ENCODE results near the gene MAN2A1.

DNA sequence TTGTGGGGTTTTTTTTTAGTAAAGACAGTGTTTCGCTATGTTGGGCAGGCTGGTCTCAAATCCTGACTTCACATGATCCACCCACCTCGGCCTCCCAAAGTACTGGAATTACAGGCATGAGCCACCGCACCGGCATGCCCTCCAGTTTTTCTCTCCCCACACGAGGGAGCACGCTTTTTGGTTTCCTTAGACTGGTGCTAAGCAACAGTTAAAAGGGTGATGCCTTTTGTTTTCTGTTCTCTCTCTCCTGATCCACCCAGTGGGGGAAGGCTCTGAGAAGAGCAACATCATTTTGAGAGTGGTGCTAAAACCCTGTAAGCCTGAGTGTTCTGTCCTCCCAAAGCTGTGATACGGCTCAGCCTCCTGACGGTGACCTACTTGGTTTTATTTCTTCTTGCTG is 146.6 kb downstream of the MAN2A1 start:
- TF ChIP-seq, protein P1, sequence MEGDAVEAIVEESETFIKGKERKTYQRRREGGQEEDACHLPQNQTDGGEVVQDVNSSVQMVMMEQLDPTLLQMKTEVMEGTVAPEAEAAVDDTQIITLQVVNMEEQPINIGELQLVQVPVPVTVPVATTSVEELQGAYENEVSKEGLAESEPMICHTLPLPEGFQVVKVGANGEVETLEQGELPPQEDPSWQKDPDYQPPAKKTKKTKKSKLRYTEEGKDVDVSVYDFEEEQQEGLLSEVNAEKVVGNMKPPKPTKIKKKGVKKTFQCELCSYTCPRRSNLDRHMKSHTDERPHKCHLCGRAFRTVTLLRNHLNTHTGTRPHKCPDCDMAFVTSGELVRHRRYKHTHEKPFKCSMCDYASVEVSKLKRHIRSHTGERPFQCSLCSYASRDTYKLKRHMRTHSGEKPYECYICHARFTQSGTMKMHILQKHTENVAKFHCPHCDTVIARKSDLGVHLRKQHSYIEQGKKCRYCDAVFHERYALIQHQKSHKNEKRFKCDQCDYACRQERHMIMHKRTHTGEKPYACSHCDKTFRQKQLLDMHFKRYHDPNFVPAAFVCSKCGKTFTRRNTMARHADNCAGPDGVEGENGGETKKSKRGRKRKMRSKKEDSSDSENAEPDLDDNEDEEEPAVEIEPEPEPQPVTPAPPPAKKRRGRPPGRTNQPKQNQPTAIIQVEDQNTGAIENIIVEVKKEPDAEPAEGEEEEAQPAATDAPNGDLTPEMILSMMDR (IDR thresholded peaks at IDR 0.05 in 2 of 3, conservative IDR thresholded peaks at IDR 0.05 in 1 of 3; ENCODE audit: borderline replicate concordance in 1 of 3, insufficient read depth in 1 of 3, low read depth in 2 of 3, low read length in 2 of 3) = no peak
- TF ChIP-seq YY1 (IDR thresholded peaks at IDR 0.05; ENCODE audit: extremely low read depth, insufficient replicate concordance, low read depth, low read length) (no peak), POLR2A (IDR thresholded peaks at IDR 0.05; ENCODE audit: borderline replicate concordance, extremely low read depth, insufficient read depth, insufficient read length) (no peak), POLR2AphosphoS5 (IDR thresholded peaks at IDR 0.05; ENCODE audit: low read depth, low read length) (no peak), FOSL1 (IDR thresholded peaks at IDR 0.05; ENCODE audit: low read depth) (no peak)
- TF ChIP-seq, protein P2, sequence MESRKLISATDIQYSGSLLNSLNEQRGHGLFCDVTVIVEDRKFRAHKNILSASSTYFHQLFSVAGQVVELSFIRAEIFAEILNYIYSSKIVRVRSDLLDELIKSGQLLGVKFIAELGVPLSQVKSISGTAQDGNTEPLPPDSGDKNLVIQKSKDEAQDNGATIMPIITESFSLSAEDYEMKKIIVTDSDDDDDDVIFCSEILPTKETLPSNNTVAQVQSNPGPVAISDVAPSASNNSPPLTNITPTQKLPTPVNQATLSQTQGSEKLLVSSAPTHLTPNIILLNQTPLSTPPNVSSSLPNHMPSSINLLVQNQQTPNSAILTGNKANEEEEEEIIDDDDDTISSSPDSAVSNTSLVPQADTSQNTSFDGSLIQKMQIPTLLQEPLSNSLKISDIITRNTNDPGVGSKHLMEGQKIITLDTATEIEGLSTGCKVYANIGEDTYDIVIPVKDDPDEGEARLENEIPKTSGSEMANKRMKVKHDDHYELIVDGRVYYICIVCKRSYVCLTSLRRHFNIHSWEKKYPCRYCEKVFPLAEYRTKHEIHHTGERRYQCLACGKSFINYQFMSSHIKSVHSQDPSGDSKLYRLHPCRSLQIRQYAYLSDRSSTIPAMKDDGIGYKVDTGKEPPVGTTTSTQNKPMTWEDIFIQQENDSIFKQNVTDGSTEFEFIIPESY (IDR thresholded peaks at IDR 0.05; ENCODE audit: extremely low read depth, insufficient replicate concordance, low read length) = no peak

Data from HCT116 (cell line).